Lung (tissue), 12 donors: ENCODE data around the gene RFXAP. TPM values are rescaled to one million over a fixed set of nuclear protein-coding genes. Genes with fewer than 3 reads are reported as not detected.
A peak's percentile ranks its signal among the peaks of the same experiment; 100 is the strongest.

Experiments
- ATAC-seq: fragments of 200-7000 bp; cut with Tn5 transposase; one replicate; pipeline ENCODE4 v1.9.1; 2020; ENCODE audit warnings: moderate number of reproducible peaks; ENCODE audit not compliant: insufficient read depth, low FRiP score
- DNase-seq, 3 donors: peaks; one replicate each; pipeline ENCODE4 v3.0.0-alpha.2; 2013 to 2017
- H3K27ac ChIP-seq, 2 donors: one replicate each; pipeline ENCODE4 v1.5.1; 2013; ENCODE audit warnings: mild to moderate bottlenecking in 2 of 2, moderate library complexity in 2 of 2, control low read depth in 1 of 2, inconsistent platforms in 1 of 2, low read depth in 1 of 2, low read length in 1 of 2
- H3K27me3 ChIP-seq, 3 donors: one replicate each; pipeline ENCODE4 v1.5.1; 2013; ENCODE audit warnings: low read length in 2 of 3; ENCODE audit not compliant: control insufficient read depth in 3 of 3, insufficient read depth in 3 of 3
- H3K36me3 ChIP-seq, 4 donors: one replicate each; pipeline ENCODE4 v1.5.1; 2013; ENCODE audit warnings: low read length in 4 of 4, mild to moderate bottlenecking in 1 of 4, moderate library complexity in 1 of 4; ENCODE audit not compliant: control insufficient read depth in 4 of 4, insufficient read depth in 4 of 4
- H3K4me1 ChIP-seq, 5 donors: one replicate each; pipeline ENCODE4 v1.5.1; 2013; ENCODE audit warnings: low read length in 5 of 5, mild to moderate bottlenecking in 2 of 5, moderate library complexity in 1 of 5; ENCODE audit not compliant: control insufficient read depth in 5 of 5, insufficient read depth in 5 of 5
- H3K4me3 ChIP-seq: one replicate; pipeline ENCODE4 v1.5.1; 2013; ENCODE audit warnings: mild to moderate bottlenecking, control low read depth, moderate library complexity
- H3K9ac ChIP-seq, 2 donors: one replicate each; pipeline ENCODE4 v1.5.1; 2013; ENCODE audit warnings: low read length in 2 of 2, control low read depth in 1 of 2; ENCODE audit not compliant: insufficient read depth in 1 of 2
- H3K9me3 ChIP-seq, 4 donors: one replicate each; pipeline ENCODE4 v1.5.1; 2013; ENCODE audit warnings: low read length in 3 of 4, mild to moderate bottlenecking in 1 of 4, moderate library complexity in 1 of 4; ENCODE audit not compliant: control insufficient read depth in 4 of 4, insufficient read depth in 3 of 4
- WGBS, 2 donors: extraction: QIAGEN DNeasy Blood & Tissue Kit; methylation state at CpG; one replicate each; pipeline ENCODE4 v1.1.7; 2013; 5-methylcytosine and 5-hydroxymethylcytosine counted together
- polyA plus RNA-seq, 2 donors: library from polyadenylated mRNA; stranded (reverse); fragments of 200-250 nt; gene quantifications; one replicate each; pipeline ENCODE4 v1.2.1, GENCODE V29; 2013
- total RNA-seq, 2 donors: library from RNA; depleted of rRNA in 1 of 2; stranded (reverse); fragments of >200 nt in 1 of 2; gene quantifications; one replicate each; pipeline ENCODE4 v1.2.1, GENCODE V29; 2014 to 2021
- TF ChIP-seq, protein P1 (sequence below): IDR thresholded peaks from 2 replicates; pipeline ENCODE4 v1.5.1; 2012; ENCODE audit warnings: mild to moderate bottlenecking; ENCODE audit errors: control extremely low read depth, extremely low read depth
- donor health status: control.
- donor health status: control.
- donor health status: Bipolar disorder and iron deficiency.
- donor health status: healthy.
- donor health status: DM: yes; HTN: yes; CAD: no.

RFXAP gene
- total and polyA plus RNA-seq, 4 donors = 3.0 to 9.5 (median 4.9) TPM

DNA sequence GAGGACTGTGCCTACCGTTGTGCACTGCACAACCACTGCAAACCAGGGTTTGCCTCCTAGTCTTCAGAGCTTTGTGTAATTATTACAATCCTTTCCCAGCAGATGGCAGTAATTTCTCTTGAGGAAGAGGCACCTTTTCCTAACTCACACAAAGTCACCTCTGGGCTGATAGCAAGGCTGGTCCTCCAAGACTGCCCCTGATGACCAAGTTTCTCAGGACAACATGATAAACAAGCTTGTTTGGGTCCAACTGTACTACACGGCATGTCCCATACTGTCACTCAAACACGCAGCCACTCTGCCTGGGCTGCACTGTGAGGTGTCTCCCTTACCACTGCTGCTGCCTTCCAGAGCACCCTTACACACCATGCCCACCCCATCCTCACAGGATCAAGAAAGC lies 39.3 kb downstream of the RFXAP start:
- Histone ChIP-seq H3K4me3 (no peak overlapping the region), H3K27ac (no peak overlapping the region), H3K27me3 (no peaks in the 10 kb centered on the region), H3K9me3 (no peaks in the 10 kb centered on the region), H3K36me3 (peaks cover 0 to 28% (median 7%) of the 10 kb centered on the region in 4 donors), H3K4me1 (peaks cover 0 to 2% (median 0%) of the 10 kb centered on the region in 5 donors), H3K9ac (no peak overlapping the region)
- 39 to 45% methylated on average over 3 of the region's 3 CpGs for WGBS, 2 donors
- TF ChIP-seq, protein P1, sequence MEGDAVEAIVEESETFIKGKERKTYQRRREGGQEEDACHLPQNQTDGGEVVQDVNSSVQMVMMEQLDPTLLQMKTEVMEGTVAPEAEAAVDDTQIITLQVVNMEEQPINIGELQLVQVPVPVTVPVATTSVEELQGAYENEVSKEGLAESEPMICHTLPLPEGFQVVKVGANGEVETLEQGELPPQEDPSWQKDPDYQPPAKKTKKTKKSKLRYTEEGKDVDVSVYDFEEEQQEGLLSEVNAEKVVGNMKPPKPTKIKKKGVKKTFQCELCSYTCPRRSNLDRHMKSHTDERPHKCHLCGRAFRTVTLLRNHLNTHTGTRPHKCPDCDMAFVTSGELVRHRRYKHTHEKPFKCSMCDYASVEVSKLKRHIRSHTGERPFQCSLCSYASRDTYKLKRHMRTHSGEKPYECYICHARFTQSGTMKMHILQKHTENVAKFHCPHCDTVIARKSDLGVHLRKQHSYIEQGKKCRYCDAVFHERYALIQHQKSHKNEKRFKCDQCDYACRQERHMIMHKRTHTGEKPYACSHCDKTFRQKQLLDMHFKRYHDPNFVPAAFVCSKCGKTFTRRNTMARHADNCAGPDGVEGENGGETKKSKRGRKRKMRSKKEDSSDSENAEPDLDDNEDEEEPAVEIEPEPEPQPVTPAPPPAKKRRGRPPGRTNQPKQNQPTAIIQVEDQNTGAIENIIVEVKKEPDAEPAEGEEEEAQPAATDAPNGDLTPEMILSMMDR = peak; percentile 7
- no peak for ATAC-seq
- DNase-seq = peak in 2 of 3 donors; percentile 63 to 73

DNA sequence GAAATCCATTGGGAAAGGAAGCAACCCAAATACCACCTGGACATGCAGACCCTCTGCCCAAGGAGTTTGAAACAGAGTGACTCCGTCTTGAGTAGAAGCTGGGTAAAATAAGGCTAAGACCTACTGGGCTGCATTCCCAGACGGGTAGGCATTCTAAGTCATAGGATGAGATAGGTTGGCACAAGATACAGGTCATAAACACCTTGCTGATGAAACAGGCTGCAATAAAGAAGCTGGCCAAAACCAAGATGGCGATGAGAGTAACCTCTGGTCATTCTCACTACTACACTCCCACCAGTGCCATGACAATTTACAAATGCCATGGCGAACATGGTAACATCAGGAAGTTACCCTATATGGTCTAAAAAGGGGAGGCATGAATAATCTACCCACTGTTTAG lies 40.2 kb downstream of the RFXAP start:
- Histone ChIP-seq H3K9me3 (no peaks in the 10 kb centered on the region), H3K36me3 (peaks cover 0 to 30% (median 9%) of the 10 kb centered on the region in 4 donors), H3K27me3 (no peaks in the 10 kb centered on the region), H3K4me1 (peaks cover 0 to 2% (median 0%) of the 10 kb centered on the region in 5 donors), H3K9ac (no peak overlapping the region), H3K4me3 (no peak overlapping the region), H3K27ac (no peak overlapping the region)
- DNase-seq (no peak), ATAC-seq (no peak)
- WGBS, 2 donors = 94 to 95% methylated on average over 4 of the region's 4 CpGs
- TF ChIP-seq, protein P1 = no peak

DNA sequence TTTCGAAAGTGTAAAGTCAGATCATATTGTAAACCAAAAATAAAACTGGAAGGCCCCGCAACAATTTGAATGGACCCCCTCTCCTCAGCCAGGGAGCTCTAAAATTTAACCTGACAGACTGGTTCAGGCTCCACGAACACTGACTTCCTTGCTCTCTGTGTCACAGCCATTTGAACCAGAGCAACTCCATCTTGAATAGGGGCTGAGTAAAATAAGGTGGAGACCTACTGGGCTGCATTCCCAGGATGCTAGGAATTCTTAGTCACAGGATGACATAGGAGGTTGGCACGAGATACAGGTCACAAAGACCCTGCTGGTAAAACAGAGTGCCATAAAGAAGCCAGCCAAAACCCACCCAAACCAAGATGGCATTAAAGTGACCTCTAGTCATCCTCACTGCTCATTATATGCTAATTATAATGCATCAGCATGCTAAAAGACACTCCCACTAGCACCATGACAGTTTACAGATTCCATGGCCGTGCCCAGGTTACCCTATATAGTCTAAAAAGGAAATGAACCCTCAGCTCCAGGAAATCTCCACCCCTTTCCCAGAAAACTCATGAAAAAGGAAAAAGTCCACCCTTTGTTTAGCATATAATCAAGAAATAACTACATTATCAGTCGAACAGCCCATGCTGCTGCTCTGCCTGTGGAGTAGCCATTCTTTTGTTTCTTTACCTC lies 43.1 kb downstream of the RFXAP start:
- no peaks in the 10 kb centered on the region for H3K9me3 ChIP-seq
- H3K9ac ChIP-seq = no peak overlapping the region
- H3K27ac ChIP-seq = no peak overlapping the region
- peaks cover 0 to 2% (median 0%) of the 10 kb centered on the region in 5 donors for H3K4me1 ChIP-seq
- ATAC-seq = no peak
- H3K27me3 ChIP-seq = no peaks in the 10 kb centered on the region
- TF ChIP-seq, protein P1 = no peak
- no peak for DNase-seq
- peaks cover 3 to 33% (median 17%) of the 10 kb centered on the region in 4 donors for H3K36me3 ChIP-seq
- H3K4me3 ChIP-seq = no peak overlapping the region
- WGBS, 2 donors = 73 to 75% methylated on average over 6 of the region's 6 CpGs
